GM19397 (cell line): Measurements from ENCODE around the gene RAB38.

Source experiments
- ATAC-seq: cut with Tn5 transposase; IDR thresholded peaks from one replicate; pipeline ENCODE4 v1.9.1; 2021; ENCODE audit warnings: mild to moderate bottlenecking, moderate library complexity; ENCODE audit not compliant: unreplicated experiment

Gene RAB38

GRCh38 chr11:88174709-88175568, at the start of gene RAB38:
Gene RAB38 (minus strand): TSS chr11:88175443. CDS start chr11:88175384, 59 bp downstream.
- peak; percentile 49 for ATAC-seq

GRCh38 chr11:88213406-88213805, 38.2 kb upstream of the RAB38 start:
- no peak for ATAC-seq

GRCh38 chr11:88212300-88212699, 37.1 kb upstream of the RAB38 start:
- no peak for ATAC-seq

- ATAC-seq: no peak
These were observed 33.5 kb upstream of the RAB38 start for GRCh38 chr11:88208745-88209144.

- no peak for ATAC-seq
These were observed 31.5 kb upstream of the RAB38 start for GRCh38 chr11:88206751-88207150.

DNA sequence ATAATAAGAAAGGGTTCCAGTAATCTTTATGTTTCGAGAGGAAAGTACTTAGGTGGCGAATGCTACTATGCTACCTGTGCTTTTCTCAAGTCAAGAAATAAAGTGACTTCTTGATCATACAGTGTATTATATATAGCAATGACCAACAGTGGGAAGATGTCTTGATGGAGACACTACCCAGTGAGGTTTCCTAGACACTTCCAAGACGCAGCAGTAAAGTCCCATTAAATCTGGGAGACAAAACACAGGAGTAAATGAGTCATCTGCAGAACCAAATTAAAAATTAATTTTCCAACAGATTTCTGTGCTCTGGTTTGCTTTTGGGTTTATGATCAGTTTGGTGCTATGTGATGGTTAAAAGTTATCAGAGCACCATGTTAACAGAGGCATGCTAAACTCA, 29.1 kb upstream of the RAB38 start:
- no peak for ATAC-seq

GRCh38 chr11:88203604-88204003, 28.4 kb upstream of the RAB38 start:
- no peak for ATAC-seq

DNA sequence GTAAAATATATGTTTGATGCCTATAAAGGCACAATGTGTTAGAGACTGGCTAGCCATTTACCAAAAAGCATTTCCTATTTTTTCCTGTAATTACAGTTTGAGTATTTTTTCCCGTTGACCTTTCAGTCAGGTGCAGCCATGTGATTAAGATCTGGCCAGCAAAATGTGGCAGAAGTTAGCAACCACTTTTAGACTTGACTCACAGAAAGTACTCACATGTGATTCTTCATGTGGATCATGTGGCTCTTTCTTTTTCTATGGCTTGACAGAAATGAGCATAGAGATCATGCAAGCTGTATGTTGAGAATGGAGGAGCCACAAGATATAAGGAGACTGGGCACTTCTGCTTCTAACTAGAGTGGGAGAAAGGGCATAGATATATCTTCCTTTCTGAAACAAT, 27.3 kb upstream of the RAB38 start:
- ATAC-seq: no peak

GRCh38 chr11:88196393-88196792, 21.1 kb upstream of the RAB38 start:
- ATAC-seq: no peak

GRCh38 chr11:88195908-88196307, 20.7 kb upstream of the RAB38 start:
- ATAC-seq: no peak

DNA sequence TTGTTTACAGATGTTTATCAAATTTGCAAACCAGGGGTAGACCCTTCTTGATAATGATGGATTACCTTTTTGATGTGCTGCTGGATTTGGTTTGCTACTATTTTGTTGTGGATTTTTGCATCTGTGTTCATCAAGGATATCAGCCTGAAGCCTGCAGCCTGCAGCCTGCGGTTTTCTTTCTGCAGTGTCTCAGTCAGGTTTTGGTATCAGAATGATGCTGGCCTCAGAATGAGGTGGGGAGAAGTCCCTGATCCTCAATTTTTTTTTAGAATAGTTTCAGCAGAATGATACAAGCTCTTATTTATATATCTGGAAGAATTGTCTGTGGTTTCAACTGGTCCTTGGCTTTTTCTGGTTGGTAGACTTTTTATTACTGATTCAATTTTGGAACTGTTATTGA, 19.7 kb upstream of the RAB38 start:
- no peak for ATAC-seq

GRCh38 chr11:88193278-88193677, 18.0 kb upstream of the RAB38 start:
- ATAC-seq: no peak

DNA sequence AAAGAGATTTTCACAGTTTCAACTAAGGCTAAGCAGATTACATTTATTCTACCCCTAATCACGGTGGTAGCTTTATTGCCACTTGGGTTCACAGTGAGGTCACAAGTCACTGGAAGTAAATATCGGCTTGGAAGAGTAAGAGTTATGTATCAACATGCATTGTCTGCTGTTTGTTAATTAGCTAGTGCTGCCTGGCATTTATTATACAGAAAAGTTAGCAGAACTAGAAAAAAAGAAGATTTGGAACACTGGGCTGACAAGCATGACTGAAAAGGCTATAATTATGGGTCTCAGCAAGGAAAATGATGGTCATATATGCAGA, 13.7 kb upstream of the RAB38 start:
- ATAC-seq: no peak

- no peak for ATAC-seq
These were observed 13.1 kb upstream of the RAB38 start for GRCh38 chr11:88188251-88188931.

GRCh38 chr11:88183233-88183632, 8.0 kb upstream of the RAB38 start:
- ATAC-seq: no peak

- ATAC-seq: no peak
These were observed 6.5 kb upstream of the RAB38 start for GRCh38 chr11:88181776-88182175.

- no peak for ATAC-seq
These were observed 4.9 kb upstream of the RAB38 start for GRCh38 chr11:88179971-88180629.

DNA sequence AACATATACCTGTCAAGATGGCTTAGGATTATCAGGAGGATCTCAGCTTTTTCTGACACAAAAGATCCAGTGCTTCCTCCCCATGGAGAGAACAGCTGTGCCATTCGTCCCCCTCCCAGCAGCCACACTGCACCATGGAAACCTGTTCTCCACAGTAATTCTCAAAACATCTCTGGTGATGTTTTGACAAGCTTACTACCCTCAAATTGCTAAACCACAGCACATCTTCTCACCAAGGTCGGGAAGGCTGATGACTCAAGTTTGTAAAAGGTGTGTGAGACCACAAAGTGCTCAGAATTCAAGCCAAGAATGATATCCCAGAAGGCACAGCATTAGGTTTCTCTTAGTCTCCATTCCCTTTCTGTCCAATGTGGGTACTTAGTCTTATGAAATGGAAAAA, 3.9 kb upstream of the RAB38 start:
- ATAC-seq: peak; percentile 52

- ATAC-seq: no peak
These were observed 2.9 kb upstream of the RAB38 start for GRCh38 chr11:88178191-88178590.

DNA sequence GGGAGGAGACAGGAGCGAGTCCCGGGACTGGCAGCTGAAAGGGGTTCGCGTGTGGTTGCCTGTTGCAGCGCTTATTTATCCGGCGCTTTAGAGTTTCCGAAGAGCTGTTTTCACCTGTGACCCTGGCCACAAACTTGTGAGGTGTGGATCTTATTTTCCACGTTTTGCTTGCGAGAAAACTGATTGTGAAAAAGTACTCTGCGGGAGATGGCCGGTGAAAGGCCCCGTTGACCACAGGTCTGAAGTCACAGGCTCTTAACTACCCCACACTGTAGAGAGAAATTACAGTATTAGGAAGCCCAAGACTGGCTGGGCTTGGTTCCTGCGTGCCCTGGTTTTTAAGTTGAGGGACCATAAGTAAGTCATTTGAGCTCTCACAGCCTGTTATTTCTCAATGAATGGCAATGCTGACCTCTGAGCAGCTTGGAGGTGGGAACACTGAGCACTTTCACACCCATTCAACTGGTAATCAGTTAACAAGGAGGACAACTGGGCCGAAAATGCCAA, 379 bp upstream of the RAB38 start:
- ATAC-seq: peak; percentile 13

GRCh38 chr11:88173956-88174355, 1.3 kb downstream of the RAB38 start:
- ATAC-seq: no peak

DNA sequence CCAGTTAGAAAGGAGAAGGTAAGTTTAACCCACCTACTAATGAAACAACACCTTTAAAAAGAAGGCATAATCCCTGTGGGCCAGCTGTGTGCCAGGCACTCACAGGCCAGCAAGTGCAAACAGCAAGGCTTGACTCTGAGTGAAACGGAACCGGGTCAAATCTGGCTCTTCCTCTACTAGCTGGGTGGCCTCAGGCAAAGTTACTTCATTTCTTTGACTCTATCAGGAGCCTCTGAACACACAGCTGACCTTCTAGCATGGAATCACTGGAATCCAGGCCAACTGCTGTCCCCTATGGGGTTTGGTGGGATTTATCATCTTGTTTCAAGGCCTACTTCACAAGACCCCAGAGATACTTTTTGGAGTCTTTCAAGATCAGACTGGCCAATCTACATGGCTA, 3.3 kb downstream of the RAB38 start:
- no peak for ATAC-seq
